ENCODE measurements around the gene PLEKHH1.

GRCh38 chr14:67559639-67560038 lies 26.5 kb downstream of the PLEKHH1 start:
- no peak for TF ChIP-seq CTCF (conservative IDR thresholded peaks at IDR 0.05)
- TF ChIP-seq ZFX (IDR thresholded peaks at IDR 0.05), result no peak
